GM18858 (cell line): Measurements from ENCODE around the gene ZNF460.

Experiments
- ATAC-seq: cut with Tn5 transposase; IDR thresholded peaks from one replicate; pipeline ENCODE4 v1.9.1; 2021; ENCODE audit not compliant: unreplicated experiment

The ZNF460 gene

DNA sequence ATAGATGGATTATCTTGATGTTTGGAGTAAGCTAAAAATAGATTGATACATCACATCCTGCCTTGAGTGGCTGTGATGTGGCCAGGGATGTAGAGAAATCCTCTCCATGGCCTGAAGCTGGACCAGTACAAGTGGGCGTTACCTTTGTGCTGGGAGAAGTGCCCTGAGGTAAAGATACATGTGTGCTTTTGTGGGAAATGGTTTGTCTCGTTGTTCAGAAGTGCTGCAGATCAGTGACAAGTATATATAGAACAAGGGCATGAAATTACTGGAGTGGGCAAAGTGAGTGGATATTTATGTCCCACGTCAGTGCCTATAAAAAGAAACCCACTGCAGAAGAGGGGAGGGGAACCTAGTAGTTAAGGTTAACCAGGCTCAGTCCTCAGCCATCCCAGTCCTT lies 58.6 kb downstream of the ZNF460 start:
- ATAC-seq, result no peak

DNA sequence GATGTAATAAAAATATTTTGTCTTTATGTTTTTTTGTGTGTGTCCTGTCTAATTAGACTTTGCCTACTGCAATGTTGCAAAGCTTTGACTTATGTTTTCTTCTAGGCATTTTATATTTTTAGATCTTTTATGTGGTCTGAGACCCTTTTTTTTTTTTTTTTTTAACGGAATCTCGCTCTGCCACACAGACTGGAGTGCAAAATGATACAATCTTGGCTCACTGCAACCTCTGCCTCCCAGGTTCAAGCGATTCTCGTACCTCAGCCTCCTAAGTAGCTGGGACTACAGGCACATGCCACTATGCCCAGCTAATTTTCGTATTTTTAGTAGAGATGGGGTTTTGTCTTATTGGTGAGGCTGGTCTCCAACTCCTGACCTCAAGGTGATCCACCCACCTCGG lies 62.3 kb downstream of the ZNF460 start:
- no peak for ATAC-seq
